GM12878 (cell line): Measurements from ENCODE around the gene GALNT18. TPM values are rescaled to one million over a fixed set of nuclear protein-coding genes. Genes with fewer than 3 reads are reported as not detected.
A peak's percentile ranks its signal among the peaks of the same experiment; 100 is the strongest.

Experiments
- ASH2L ChIP-seq: fragments of 300-600, 200-600 bp; sonication (generic); IDR thresholded peaks from 2 replicates; pipeline ENCODE4 v1.6.1; 2017; ENCODE audit warnings: low read depth, mild to moderate bottlenecking, borderline replicate concordance
- BCL11A ChIP-seq: IDR thresholded peaks from 2 replicates; pipeline ENCODE4 v1.6.1; 2011; ENCODE audit warnings: low read depth, low read length
- CBX5 ChIP-seq: sonication (generic); IDR thresholded peaks from 2 replicates; pipeline ENCODE4 v1.6.1; 2016; ENCODE audit warnings: low read depth, moderate library complexity, mild to moderate bottlenecking, inconsistent platforms
- DPF2 ChIP-seq: fragments of 450-650 bp; IDR thresholded peaks from 2 replicates; pipeline ENCODE4 v1.6.1; 2017; ENCODE audit warnings: mild to moderate bottlenecking
- ELK1 ChIP-seq: IDR thresholded peaks from 2 replicates; pipeline ENCODE4 v1.6.1; 2012; ENCODE audit warnings: low read depth, low read length, improper control_type of control experiment
- FOS ChIP-seq: IDR thresholded peaks from 3 replicates; pipeline ENCODE4 v1.6.1; 2011; ENCODE audit warnings: borderline replicate concordance; ENCODE audit not compliant: insufficient read length; ENCODE audit errors: extremely low read depth
- FOXK2 ChIP-seq: fragments of 450-650 bp; IDR thresholded peaks from 2 replicates; pipeline ENCODE4 v1.6.1; 2017; ENCODE audit warnings: mild to moderate bottlenecking, moderate library complexity
- KAT2A ChIP-seq: conservative IDR thresholded peaks from 2 replicates; pipeline ENCODE4 v1.6.1; 2011; ENCODE audit warnings: low read depth, low read length; ENCODE audit not compliant: control insufficient read depth
- MTA2 ChIP-seq: fragments of 450-650 bp; IDR thresholded peaks from 2 replicates; pipeline ENCODE4 v1.6.1; 2016; ENCODE audit warnings: low read depth, mild to moderate bottlenecking, moderate library complexity
- PBX3 ChIP-seq: IDR thresholded peaks from 2 replicates; pipeline ENCODE4 v1.6.1; 2011; ENCODE audit warnings: mild to moderate bottlenecking, low read depth, low read length, moderate library complexity; ENCODE audit not compliant: insufficient replicate concordance
- PML ChIP-seq: IDR thresholded peaks from 2 replicates; pipeline ENCODE4 v1.6.1; 2012; ENCODE audit warnings: low read length, inconsistent platforms
- RELB ChIP-seq: fragments of 450-650 bp; IDR thresholded peaks from 2 replicates; pipeline ENCODE4 v1.6.1; 2017; ENCODE audit warnings: low read depth, mild to moderate bottlenecking, moderate library complexity
- REST ChIP-seq: IDR thresholded peaks from 2 replicates; pipeline ENCODE4 v1.6.1; 2012; ENCODE audit warnings: mild to moderate bottlenecking, low read depth, low read length
- SREBF2 ChIP-seq: IDR thresholded peaks from 2 replicates; pipeline ENCODE4 v1.6.1; 2012; ENCODE audit warnings: mild to moderate bottlenecking, low read length
- ZBTB33 ChIP-seq: fragments of 450-650 bp; IDR thresholded peaks from 2 replicates; pipeline ENCODE4 v1.6.1; 2017; ENCODE audit warnings: mild to moderate bottlenecking
- ZZZ3 ChIP-seq: IDR thresholded peaks from 2 replicates; pipeline ENCODE4 v1.6.1; 2011; ENCODE audit warnings: low read depth; ENCODE audit not compliant: control insufficient read depth, insufficient read length
- polyA plus RNA-seq, 11 experiments: library from polyadenylated mRNA; depleted of rRNA in 4 of 11; unstranded in 6 of 11; stranded (reverse) in 5 of 11; fragments of >200 nt; fragmentation: Nextera tagmentation in 4 of 11; fragmentation: Illumina TruSeq in 1 of 11; extraction: Ambion mirVana in 4 of 11; extraction: Trizol in 1 of 11; gene quantifications; 1 replicate in 1 of 11; 2 replicates in 10 of 11; pipeline versions ENCODE4 v1.2.1 to v1.2.3, GENCODE V29; 2011 to 2016; ENCODE audit warnings: inconsistent platforms in 2 of 11, missing spikeins in 2 of 11, low read depth in 1 of 11
- total RNA-seq, 4 experiments: library from RNA; depleted of rRNA in 3 of 4; stranded (reverse); fragments of >200 nt in 3 of 4; fragmentation: Illumina TruSeq in 1 of 4; extraction: Trizol in 1 of 4; gene quantifications; 2 replicates each; pipeline versions ENCODE4 v1.2.1 to v1.2.3, GENCODE V29; 2013 to 2021

GALNT18 gene
- total and polyA plus RNA-seq, 10 of the 15 experiments (the other 5 are each of a cell fraction or from before 2014, with no cell fraction given) = 1.2 to 14.2 (median 6.3) TPM

GRCh38 chr11:11662578-11662977, 40.8 kb upstream of the GALNT18 start (continued):
- TF ChIP-seq ASH2L (no peak), BCL11A (peak; percentile 32; the same call in 1 of the 2 replicates), MTA2 (peak; percentile 61; the same call in 1 of the 2 replicates), ZZZ3 (no peak), CBX5 (no peak), RELB (peak; percentile 62), REST (no peak), PBX3 (no peak), PML (no peak), DPF2 (no peak; the same call in 1 of the 2 replicates), FOXK2 (no peak), KAT2A (no peak), FOS (no peak), SREBF2 (no peak), ZBTB33 (no peak), ELK1 (no peak)
- TF ChIP-seq, all 136 proteins: peak for 5
